Activated T-helper 2 cell treated with anti-CD3 and anti-CD28 coated beads, Interferon-gamma antibody, Interleukin-2, Interleukin-4, amounts not matched to agents 10 μg/mL and 5 μg/mL and 100 μg/mL, durations not matched to agents 14 hours and 24 hours and 36 hours (primary cell): ENCODE measurements around the gene PAN3. TPM values are rescaled to one million over a fixed set of nuclear protein-coding genes. Genes with fewer than 3 reads are reported as not detected.

Experiments used
- DNase-seq: peaks from one replicate; pipeline ENCODE4 v3.0.0; 2021; ENCODE audit warnings: low spot score
- H3K27ac Mint-ChIP-seq: one replicate; pipeline ENCODE4 v1.8.0; 2021; ENCODE audit warnings: mixed read lengths
- H3K27me3 Mint-ChIP-seq: one replicate; pipeline ENCODE4 v1.8.0; 2021; ENCODE audit warnings: low read depth, mixed read lengths
- H3K36me3 Mint-ChIP-seq: one replicate; pipeline ENCODE4 v1.8.0; 2021; ENCODE audit warnings: low read depth, mixed read lengths
- H3K4me1 Mint-ChIP-seq: one replicate; pipeline ENCODE4 v1.8.0; 2021; ENCODE audit warnings: low read depth, mixed read lengths
- H3K4me3 Mint-ChIP-seq: one replicate; pipeline ENCODE4 v1.8.0; 2021; ENCODE audit warnings: low read depth, mild to moderate bottlenecking, moderate library complexity, mixed read lengths
- H3K9me3 Mint-ChIP-seq: one replicate; pipeline ENCODE4 v1.8.0; 2021; ENCODE audit warnings: mixed read lengths
- intact Hi-C: fragments of 100-400 bp; cut with micrococcal nuclease; formaldehyde crosslinking; loops from one replicate; pipeline ENCODE4 v1.15.1; 2023
- total RNA-seq: library from RNA; stranded (reverse); gene quantifications from 2 replicates; pipeline ENCODE4 v1.2.3, GENCODE V29; 2022

The PAN3 gene
- total RNA-seq, 1 donor from 2014 or later: 35.6 TPM

- H3K4me1 Mint-ChIP-seq: peaks cover 29% of the 10 kb centered on the region
- no peak overlapping the region for H3K27ac Mint-ChIP-seq
- peaks cover 69% of the 10 kb centered on the region for H3K36me3 Mint-ChIP-seq
- intact Hi-C loops: no loop called here
- no peaks in the 10 kb centered on the region for H3K27me3 Mint-ChIP-seq
- DNase-seq: no peak
- H3K4me3 Mint-ChIP-seq: no peak overlapping the region
- H3K9me3 Mint-ChIP-seq: peaks cover 12% of the 10 kb centered on the region
Observed at GRCh38 chr13:28248080-28248479, 109.7 kb downstream of the PAN3 start.

DNA sequence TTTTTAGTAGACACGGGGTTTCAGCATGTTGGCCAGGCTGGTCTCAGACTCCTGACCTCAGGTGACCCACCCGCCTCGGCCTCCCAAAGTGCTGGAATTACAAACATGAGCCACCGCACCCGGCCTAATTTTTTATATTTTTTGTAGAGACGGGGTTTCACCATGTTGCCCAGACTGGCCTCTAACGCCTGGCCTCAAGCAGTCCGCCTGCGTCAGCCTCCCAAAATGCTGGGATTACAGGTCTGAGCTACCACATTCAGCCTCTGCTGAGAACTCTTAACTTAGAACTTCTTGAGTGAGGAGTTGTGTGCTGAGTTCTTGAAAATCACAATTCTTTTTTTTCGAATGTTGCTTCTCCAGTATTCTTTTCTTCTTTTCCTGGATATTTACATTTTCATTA lies 112.2 kb downstream of the PAN3 start:
- H3K4me3 Mint-ChIP-seq: no peak overlapping the region
- H3K9me3 Mint-ChIP-seq: peaks cover 12% of the 10 kb centered on the region
- H3K27me3 Mint-ChIP-seq: no peaks in the 10 kb centered on the region
- intact Hi-C loops: no loop called here
- peaks cover 69% of the 10 kb centered on the region for H3K36me3 Mint-ChIP-seq
- no peak for DNase-seq
- H3K4me1 Mint-ChIP-seq: peaks cover 30% of the 10 kb centered on the region
- H3K27ac Mint-ChIP-seq: no peak overlapping the region

GRCh38 chr13:28251466-28251865 lies 113.1 kb downstream of the PAN3 start:
- DNase-seq: no peak
- Mint-ChIP-seq H3K27ac (no peak overlapping the region), H3K27me3 (no peaks in the 10 kb centered on the region), H3K4me3 (no peak overlapping the region), H3K9me3 (peaks cover 12% of the 10 kb centered on the region), H3K36me3 (peaks cover 66% of the 10 kb centered on the region), H3K4me1 (peaks cover 28% of the 10 kb centered on the region)
- intact Hi-C loops: no loop called here

- H3K27me3 Mint-ChIP-seq: no peaks in the 10 kb centered on the region
- H3K27ac Mint-ChIP-seq: no peak overlapping the region
- peaks cover 65% of the 10 kb centered on the region for H3K36me3 Mint-ChIP-seq
- intact Hi-C loops: no loop called here
- H3K9me3 Mint-ChIP-seq: peaks cover 12% of the 10 kb centered on the region
- peaks cover 23% of the 10 kb centered on the region for H3K4me1 Mint-ChIP-seq
- DNase-seq: no peak
- H3K4me3 Mint-ChIP-seq: no peak overlapping the region
Observed at GRCh38 chr13:28252547-28252946, 114.2 kb downstream of the PAN3 start.

GRCh38 chr13:28257305-28257704 lies 119.0 kb downstream of the PAN3 start:
- Mint-ChIP-seq H3K4me1 (peaks cover 5% of the 10 kb centered on the region), H3K9me3 (no peaks in the 10 kb centered on the region)

DNA sequence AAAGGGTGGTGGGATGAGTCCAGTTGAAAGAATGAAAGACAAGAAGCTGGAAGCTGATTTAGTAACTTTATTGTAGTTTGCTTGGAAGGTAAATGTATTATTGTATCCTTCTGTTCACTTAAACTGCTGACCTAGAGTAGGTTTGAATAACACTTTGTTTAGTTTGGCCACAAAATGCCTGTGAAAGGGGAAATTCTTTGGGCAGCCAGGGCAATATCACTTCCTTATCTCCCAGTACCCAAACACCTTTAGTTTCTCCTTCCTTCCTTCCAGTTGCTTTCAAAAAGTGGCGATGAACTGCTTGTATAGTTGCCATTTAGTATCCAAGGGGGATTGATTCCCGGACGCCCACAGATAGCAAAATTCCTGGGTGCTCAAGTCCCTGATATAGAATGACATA lies 120.1 kb downstream of the PAN3 start:
- Mint-ChIP-seq H3K27me3 (no peaks in the 10 kb centered on the region), H3K9me3 (no peaks in the 10 kb centered on the region), H3K27ac (no peak overlapping the region), H3K4me1 (peaks cover 5% of the 10 kb centered on the region), H3K36me3 (peaks cover 55% of the 10 kb centered on the region), H3K4me3 (no peak overlapping the region)
- intact Hi-C loops: no loop called here
- no peak for DNase-seq

More at GRCh38 chr13:28257305-28257704, 119.0 kb downstream of the PAN3 start:
- no peak overlapping the region for H3K4me3 Mint-ChIP-seq
- no peak overlapping the region for H3K27ac Mint-ChIP-seq
- intact Hi-C loops: no loop called here
- DNase-seq: no peak
- H3K27me3 Mint-ChIP-seq: no peaks in the 10 kb centered on the region
- peaks cover 49% of the 10 kb centered on the region for H3K36me3 Mint-ChIP-seq

- Mint-ChIP-seq H3K36me3 (peaks cover 78% of the 10 kb centered on the region), H3K9me3 (peaks cover 9% of the 10 kb centered on the region), H3K4me3 (no peak overlapping the region), H3K27me3 (no peaks in the 10 kb centered on the region), H3K27ac (no peak overlapping the region), H3K4me1 (peaks cover 23% of the 10 kb centered on the region)
- no peak for DNase-seq
- intact Hi-C loops: loop anchor here (5.0 kb wide), 1 partner anchor 390 kb away; the partner anchor contains the start of gene POMP
Observed at GRCh38 chr13:28267497-28267896, 129.2 kb downstream of the PAN3 start.

- intact Hi-C loops: loop anchor here (1.0 to 5.0 kb wide), 4 partner anchors 64 to 388 kb away; partner anchors contain the start of genes PAN3 and POMP
- Mint-ChIP-seq H3K36me3 (peaks cover 66% of the 10 kb centered on the region), H3K27ac (no peak overlapping the region), H3K4me1 (peaks cover 23% of the 10 kb centered on the region), H3K27me3 (no peaks in the 10 kb centered on the region), H3K9me3 (peaks cover 9% of the 10 kb centered on the region), H3K4me3 (no peak overlapping the region)
- no peak for DNase-seq
Observed at GRCh38 chr13:28268800-28269223, 130.5 kb downstream of the PAN3 start.

- no peak for DNase-seq
- Mint-ChIP-seq H3K9me3 (peaks cover 9% of the 10 kb centered on the region), H3K4me3 (no peak overlapping the region), H3K4me1 (peaks cover 28% of the 10 kb centered on the region), H3K36me3 (peaks cover 63% of the 10 kb centered on the region), H3K27ac (no peak overlapping the region), H3K27me3 (no peaks in the 10 kb centered on the region)
- intact Hi-C loops: no loop called here
Observed at GRCh38 chr13:28271056-28271840, 132.9 kb downstream of the PAN3 start.

DNA sequence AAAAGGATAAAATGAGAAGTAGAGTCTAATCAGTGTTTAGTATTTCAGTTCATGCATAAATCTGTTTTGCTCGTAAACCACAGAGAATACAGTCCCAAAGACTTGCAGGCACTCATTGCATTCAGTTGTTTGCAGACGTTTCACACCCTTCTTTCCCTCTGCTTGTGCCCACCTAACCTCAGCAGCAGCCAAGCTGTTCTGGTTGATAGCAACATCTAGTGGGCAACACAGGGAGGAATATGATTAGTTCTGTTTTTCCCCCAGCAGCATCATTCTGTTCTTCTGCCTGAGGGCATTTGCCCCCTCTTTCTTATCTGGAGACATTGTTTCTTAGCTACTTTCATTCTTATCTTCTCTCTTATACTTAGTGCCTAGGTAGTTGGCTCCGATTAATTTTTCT lies 135.6 kb downstream of the PAN3 start:
- Mint-ChIP-seq H3K27me3 (no peaks in the 10 kb centered on the region), H3K36me3 (peaks cover 49% of the 10 kb centered on the region), H3K4me1 (peaks cover 14% of the 10 kb centered on the region), H3K9me3 (no peaks in the 10 kb centered on the region), H3K4me3 (no peak overlapping the region), H3K27ac (no peak overlapping the region)
- intact Hi-C loops: no loop called here
- DNase-seq: no peak

DNA sequence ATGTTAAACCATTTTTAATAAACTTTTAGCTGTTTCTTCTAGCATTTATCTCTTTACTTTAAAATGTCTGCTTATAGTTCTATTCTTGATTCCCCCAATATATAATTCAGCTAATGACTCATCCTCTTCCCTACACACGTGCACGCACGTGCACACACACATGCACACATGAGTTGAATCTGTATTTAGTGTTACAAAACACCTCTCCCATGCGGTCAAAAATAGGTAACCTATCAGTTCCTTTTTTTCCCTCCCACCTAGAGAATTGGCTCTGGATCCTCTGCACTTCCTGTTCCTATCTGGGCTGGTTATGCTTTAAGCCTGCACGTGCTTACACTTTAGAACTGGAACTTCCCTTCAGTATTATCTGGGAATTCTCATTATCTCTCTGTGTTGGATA lies 144.1 kb downstream of the PAN3 start:
- Mint-ChIP-seq H3K27me3 (no peaks in the 10 kb centered on the region), H3K36me3 (peaks cover 71% of the 10 kb centered on the region), H3K4me3 (no peak overlapping the region), H3K4me1 (peaks cover 14% of the 10 kb centered on the region), H3K27ac (no peak overlapping the region), H3K9me3 (no peaks in the 10 kb centered on the region)
- no peak for DNase-seq
- intact Hi-C loops: no loop called here

DNA sequence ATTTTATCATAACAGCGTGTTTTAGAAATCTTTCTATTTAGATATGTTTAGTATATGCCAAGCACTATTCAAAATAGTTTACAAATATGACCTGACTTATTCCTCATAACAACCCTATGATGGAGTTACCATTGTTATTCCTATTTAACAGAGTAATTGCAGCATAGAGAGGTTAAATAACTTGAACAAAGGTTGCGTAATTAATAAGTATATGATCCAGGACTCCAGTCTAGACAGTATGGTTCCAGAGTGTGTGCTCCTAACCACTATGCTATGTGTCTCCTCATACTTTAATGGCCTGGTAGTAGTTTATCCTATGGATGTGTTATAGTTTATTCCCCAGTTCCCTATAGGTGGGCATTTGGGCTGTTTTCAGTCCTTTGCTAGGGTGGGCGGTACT lies 145.3 kb downstream of the PAN3 start:
- Mint-ChIP-seq H3K27me3 (no peaks in the 10 kb centered on the region), H3K9me3 (no peaks in the 10 kb centered on the region), H3K27ac (no peak overlapping the region), H3K4me3 (no peak overlapping the region), H3K4me1 (peaks cover 14% of the 10 kb centered on the region), H3K36me3 (peaks cover 74% of the 10 kb centered on the region)
- DNase-seq: no peak
- intact Hi-C loops: no loop called here

- H3K4me3 Mint-ChIP-seq: no peak overlapping the region
- no peaks in the 10 kb centered on the region for H3K27me3 Mint-ChIP-seq
- peaks cover 68% of the 10 kb centered on the region for H3K36me3 Mint-ChIP-seq
- peaks cover 11% of the 10 kb centered on the region for H3K4me1 Mint-ChIP-seq
- no peaks in the 10 kb centered on the region for H3K9me3 Mint-ChIP-seq
- intact Hi-C loops: no loop called here
- no peak for DNase-seq
- H3K27ac Mint-ChIP-seq: no peak overlapping the region
Observed at GRCh38 chr13:28286263-28286662, 147.9 kb downstream of the PAN3 start.
